ENCODE results near the gene GAS7.
"Not testable (repeated sequence)": the region's sequence is repeated elsewhere in the genome, so short reads cannot be mapped to it uniquely, and the experiment has no call there.

Gene GAS7

DNA sequence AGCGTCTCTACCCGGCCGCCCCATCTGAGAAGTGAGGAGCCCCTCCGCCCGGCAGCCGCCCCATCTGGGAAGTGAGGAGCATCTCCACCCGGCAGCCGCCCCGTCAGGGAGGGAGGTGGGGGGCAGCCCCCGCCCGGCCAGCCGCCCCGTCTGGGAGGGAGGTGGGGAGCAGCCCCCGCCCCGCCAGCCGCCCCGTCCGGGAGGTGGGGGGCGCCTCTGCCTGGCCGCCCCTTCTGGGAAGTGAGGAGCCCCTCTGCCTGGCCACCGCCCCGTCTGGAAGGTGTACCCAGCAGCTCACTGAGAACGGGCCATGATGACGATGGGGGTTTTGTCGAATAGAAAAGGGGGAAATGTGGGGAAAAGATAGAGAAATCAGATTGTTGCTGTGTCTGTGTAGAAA is 140.9 kb downstream of the GAS7 start:
- DNase-seq (ENCODE audit: low spot score in 2 of 2); H3K27ac Mint-ChIP-seq; H3K4me3 Mint-ChIP-seq; H3K36me3 Mint-ChIP-seq; H3K9me3 Mint-ChIP-seq; ATAC-seq: not testable (repeated sequence)
- H3K4me1 Mint-ChIP-seq, result peaks cover 16% of the 10 kb centered on the region

- H3K4me3 Mint-ChIP-seq, result no peak overlapping the region
Measured at GRCh38 chr17:10055262-10055975, 143.0 kb downstream of the GAS7 start.

DNA sequence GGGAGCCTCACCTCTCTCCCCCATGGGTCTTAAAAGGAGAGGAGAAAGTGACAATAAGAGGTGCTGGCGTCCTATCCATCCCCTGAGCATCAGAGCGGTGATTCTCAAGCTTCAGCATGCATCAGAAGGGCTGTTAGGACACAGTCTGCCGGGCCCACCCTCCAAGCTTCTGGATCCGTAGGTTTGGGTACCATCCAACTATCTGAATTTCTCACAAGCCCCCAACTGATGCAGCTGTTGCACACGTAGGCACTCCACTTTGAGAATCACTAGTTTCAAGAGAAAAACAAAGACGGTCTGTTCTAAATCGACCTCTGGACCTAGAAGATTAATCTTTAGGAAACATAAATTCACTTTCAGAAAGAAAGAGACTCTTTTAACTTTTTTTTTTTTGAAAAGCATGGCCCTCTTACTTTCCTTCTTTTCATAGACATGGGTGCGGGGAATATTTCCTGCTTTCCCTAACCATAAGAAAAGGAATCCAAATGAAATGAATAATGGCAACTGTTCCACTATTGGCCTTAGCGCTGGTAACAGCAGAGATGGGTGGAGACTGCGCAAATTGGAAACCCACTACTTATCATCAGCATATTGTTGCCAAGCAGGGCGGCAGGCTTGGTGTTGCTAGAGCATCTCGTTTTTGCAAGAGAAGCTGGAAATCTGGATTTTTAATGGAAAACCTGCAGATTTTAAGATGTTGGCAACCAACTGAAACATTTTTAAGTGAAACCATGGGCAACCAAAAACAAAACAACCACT is 144.4 kb downstream of the GAS7 start:
- Mint-ChIP-seq H3K4me1 (peaks cover 27% of the 10 kb centered on the region), H3K4me3 (no peak overlapping the region), H3K36me3 (no peaks in the 10 kb centered on the region), H3K9me3 (no peaks in the 10 kb centered on the region), H3K27ac (no peak overlapping the region)
- DNase-seq (ENCODE audit: low spot score in 2 of 2) (no peak), ATAC-seq (no peak)

More at GRCh38 chr17:10055262-10055975, 143.0 kb downstream of the GAS7 start:
- H3K4me1 Mint-ChIP-seq, result peaks cover 32% of the 10 kb centered on the region
- DNase-seq (ENCODE audit: low spot score in 2 of 2), result no peak
- no peaks in the 10 kb centered on the region for H3K9me3 Mint-ChIP-seq
- no peak for ATAC-seq
- H3K27ac Mint-ChIP-seq, result no peak overlapping the region
- no peaks in the 10 kb centered on the region for H3K36me3 Mint-ChIP-seq

DNA sequence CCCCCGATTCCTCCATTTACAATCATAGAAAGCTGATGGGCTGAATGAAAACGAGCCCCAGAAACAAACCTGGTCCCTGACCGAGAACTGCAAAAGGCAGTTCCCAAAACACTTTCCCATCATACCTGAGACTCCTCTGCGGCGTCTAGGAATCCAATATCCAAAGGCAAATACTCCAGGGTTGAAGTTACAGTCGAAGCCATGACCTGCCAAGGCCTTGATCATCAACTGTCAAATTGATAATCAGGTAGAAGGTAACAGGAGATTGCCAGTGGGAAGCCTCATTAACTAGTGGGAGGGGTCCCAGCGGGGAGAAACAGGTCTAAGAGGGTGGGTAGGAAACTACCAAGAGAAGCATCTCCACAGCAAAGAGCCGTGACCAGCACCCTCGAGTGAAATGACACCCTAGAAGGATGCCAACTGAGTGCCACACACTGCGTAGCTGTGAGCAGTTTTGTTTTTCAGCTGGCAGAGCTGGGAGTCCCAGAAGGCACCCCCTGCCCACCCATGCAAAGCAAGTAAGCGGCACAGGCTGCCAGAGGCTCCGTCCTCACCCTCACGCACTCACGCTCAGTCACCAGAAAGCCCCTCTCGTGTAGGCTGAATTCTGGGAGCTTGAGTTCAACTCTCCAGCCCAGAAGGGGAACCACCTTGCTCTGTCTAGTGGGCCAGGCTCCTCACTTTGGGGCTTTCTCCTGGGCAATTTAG is 146.1 kb downstream of the GAS7 start:
- peak overlapping the region; percentile 23 for H3K27ac Mint-ChIP-seq
- H3K4me1 Mint-ChIP-seq, result peaks cover 32% of the 10 kb centered on the region
- no peak for DNase-seq (ENCODE audit: low spot score in 2 of 2)
- no peaks in the 10 kb centered on the region for H3K9me3 Mint-ChIP-seq
- peak; percentile 55 for ATAC-seq
- no peaks in the 10 kb centered on the region for H3K36me3 Mint-ChIP-seq
- peak overlapping the region; percentile 20 for H3K4me3 Mint-ChIP-seq

DNA sequence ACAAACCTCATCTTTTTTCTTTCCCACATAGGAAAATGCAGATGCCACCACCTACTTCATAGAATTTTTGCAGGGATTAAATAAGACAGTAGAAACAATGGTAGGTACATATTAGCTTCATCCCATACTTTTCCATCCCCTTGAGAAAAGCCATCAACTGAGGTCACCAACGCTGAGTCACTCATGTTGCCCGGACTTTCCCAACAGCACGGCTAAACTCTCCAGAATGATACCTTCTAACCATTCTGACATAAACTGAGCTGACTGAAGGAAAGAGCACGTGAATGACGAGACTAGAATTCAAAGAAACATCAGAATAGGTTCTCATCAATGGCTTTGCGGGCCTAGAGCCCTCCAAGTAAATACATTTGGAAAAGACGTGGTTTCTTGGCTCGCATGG is 147.3 kb downstream of the GAS7 start:
- ATAC-seq, result peak; percentile 51
- H3K27ac Mint-ChIP-seq, result peak overlapping the region; percentile 79
- H3K9me3 Mint-ChIP-seq, result no peaks in the 10 kb centered on the region
- H3K4me3 Mint-ChIP-seq, result peak overlapping the region; percentile 32
- DNase-seq (ENCODE audit: low spot score in 2 of 2), result no peak
- H3K36me3 Mint-ChIP-seq, result no peaks in the 10 kb centered on the region
- H3K4me1 Mint-ChIP-seq, result peaks cover 43% of the 10 kb centered on the region

DNA sequence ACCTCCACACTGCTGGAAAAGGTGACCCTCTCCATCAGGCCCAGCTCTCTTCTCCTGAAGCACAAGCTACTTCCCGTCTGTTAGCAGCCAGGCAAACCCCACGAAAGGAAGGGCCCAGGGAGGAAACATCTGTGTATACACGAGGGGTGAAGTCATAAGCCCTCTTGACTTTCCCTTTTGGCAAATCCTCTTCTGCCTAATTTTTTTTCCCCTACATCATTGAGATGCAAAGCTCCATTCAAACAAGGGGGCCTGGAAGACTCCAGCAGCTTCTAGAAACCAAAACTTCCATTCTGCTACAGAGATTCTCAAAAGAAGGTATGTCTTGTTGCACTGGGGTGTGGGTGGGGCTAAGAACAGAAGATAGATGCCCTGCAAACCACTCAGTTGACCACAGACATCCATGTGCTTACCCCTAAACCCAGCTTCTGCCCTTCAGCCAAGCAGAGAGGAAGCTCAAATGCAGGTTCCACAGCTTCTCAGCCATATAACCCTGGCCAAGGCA is 147.8 kb downstream of the GAS7 start:
- ATAC-seq, result peak; percentile 53
- no peaks in the 10 kb centered on the region for H3K9me3 Mint-ChIP-seq
- peak overlapping the region; percentile 79 for H3K27ac Mint-ChIP-seq
- no peaks in the 10 kb centered on the region for H3K36me3 Mint-ChIP-seq
- H3K4me3 Mint-ChIP-seq, result peak overlapping the region; percentile 32
- DNase-seq (ENCODE audit: low spot score in 2 of 2), result no peak
- peaks cover 48% of the 10 kb centered on the region for H3K4me1 Mint-ChIP-seq

GRCh38 chr17:10048629-10049350 is 149.6 kb downstream of the GAS7 start:
- Mint-ChIP-seq H3K4me1 (peaks cover 48% of the 10 kb centered on the region), H3K9me3 (no peaks in the 10 kb centered on the region), H3K36me3 (no peaks in the 10 kb centered on the region), H3K4me3 (no peak overlapping the region), H3K27ac (no peak overlapping the region)
- no peak for DNase-seq (ENCODE audit: low spot score in 2 of 2)
- no peak for ATAC-seq

DNA sequence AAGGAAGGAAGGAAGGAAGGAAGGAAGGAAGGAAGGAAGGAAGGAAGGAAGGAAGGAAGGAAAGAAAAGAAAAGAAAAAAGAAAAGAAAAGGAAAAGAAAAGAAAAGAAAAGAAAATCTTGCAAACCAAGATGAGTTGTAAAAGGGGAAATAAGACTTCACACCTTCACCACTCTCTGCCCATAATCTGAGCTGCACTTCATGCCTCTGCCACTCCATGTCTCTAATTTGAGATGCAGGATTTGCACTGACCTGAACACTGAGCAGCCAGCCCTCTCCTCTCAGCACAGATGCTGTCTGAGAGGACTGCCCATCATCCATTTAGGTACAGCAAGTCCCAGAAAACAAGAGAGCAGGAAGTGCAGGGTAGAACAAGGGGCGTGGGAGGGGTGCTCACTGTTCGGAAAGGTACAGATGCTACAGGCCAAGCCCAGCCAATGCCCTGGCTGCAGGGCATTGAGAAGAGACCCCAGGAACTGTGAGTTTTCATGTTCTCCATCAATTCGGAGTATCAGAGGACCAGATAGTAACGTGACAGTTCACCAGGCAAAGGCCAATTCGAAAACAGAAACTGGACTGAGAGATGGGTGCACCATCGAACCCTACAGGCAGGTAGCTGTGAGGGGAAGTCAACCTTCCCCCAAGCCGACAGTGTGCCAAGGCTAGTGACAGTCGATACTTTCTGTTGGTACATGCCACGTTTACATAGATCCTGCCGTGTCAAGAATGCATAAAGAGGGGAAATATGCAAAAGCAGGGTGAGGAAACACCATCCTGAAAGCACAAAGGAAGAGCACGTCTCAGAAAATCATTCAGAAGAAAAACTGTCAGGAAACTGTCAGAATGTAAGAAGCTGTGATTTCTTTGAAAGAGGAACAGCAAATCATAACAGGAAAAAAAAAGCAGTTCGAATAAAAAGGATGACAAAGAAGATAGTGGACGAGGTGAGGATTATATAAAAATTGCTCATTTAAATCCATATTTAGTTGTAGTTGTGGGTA is 151.3 kb downstream of the GAS7 start:
- peaks cover 48% of the 10 kb centered on the region for H3K4me1 Mint-ChIP-seq
- peak overlapping the region; percentile 63 for H3K4me3 Mint-ChIP-seq
- H3K9me3 Mint-ChIP-seq, result no peaks in the 10 kb centered on the region
- H3K27ac Mint-ChIP-seq, result peak overlapping the region; percentile 70
- DNase-seq (ENCODE audit: low spot score in 2 of 2), result no peak
- H3K36me3 Mint-ChIP-seq, result no peaks in the 10 kb centered on the region
- peak; percentile 76 for ATAC-seq

DNA sequence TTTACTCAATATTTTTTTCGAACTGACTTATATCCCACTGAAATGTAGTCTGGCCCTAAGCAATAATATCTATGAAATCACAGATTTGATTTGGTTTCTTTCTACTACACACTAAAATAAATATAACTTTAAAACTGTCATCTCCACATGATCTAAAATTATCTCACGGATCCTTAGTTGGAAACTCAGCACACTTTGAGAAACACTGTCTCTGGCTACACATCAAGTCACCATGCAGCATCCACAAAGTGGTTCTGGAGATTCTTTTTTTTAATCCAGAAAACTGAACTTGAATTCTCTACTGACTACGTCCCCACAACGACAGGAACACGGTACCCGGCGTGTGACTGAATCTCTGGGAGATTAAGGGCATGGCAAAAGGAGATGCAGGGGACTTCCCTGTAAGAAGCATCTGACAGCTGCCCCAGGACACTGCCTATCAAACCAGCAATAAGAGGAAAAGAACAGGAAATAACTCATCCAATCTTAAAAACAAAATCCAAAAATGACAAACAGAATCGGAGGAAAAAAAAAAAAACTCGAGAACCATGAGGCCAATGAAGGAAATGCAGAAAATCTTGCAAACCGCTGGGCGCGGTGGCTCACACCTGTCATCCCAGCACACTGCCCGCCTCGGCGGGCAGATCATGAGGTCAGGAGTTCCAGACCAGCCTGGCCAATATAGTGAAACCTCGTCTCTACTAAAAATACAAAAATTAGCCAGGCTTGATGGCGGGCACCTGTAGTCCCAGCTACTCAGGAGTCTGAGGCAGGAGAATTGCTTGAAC is 152.3 kb downstream of the GAS7 start:
- ATAC-seq (no peak), DNase-seq (ENCODE audit: low spot score in 2 of 2) (no peak)
- H3K4me3 Mint-ChIP-seq, result peak overlapping the region; percentile 63
- H3K27ac Mint-ChIP-seq, result peak overlapping the region; percentile 70
- H3K36me3 Mint-ChIP-seq, result no peaks in the 10 kb centered on the region
- H3K9me3 Mint-ChIP-seq, result no peaks in the 10 kb centered on the region
- H3K4me1 Mint-ChIP-seq, result peaks cover 42% of the 10 kb centered on the region

- Mint-ChIP-seq H3K36me3 (no peaks in the 10 kb centered on the region), H3K4me1 (peaks cover 45% of the 10 kb centered on the region), H3K27ac (peak overlapping the region; percentile 62), H3K4me3 (no peak overlapping the region), H3K9me3 (no peaks in the 10 kb centered on the region)
- DNase-seq (ENCODE audit: low spot score in 2 of 2) (no peak), ATAC-seq (no peak)
Measured at GRCh38 chr17:10042589-10043244, 155.7 kb downstream of the GAS7 start.

GRCh38 chr17:10041916-10042588 is 156.4 kb downstream of the GAS7 start:
- no peak overlapping the region for H3K4me3 Mint-ChIP-seq
- DNase-seq (ENCODE audit: low spot score in 2 of 2) (no peak), ATAC-seq (peak; percentile 72)
- H3K4me1 Mint-ChIP-seq, result peaks cover 38% of the 10 kb centered on the region
- no peaks in the 10 kb centered on the region for H3K9me3 Mint-ChIP-seq
- H3K36me3 Mint-ChIP-seq, result no peaks in the 10 kb centered on the region
- H3K27ac Mint-ChIP-seq, result peak overlapping the region; percentile 62

DNA sequence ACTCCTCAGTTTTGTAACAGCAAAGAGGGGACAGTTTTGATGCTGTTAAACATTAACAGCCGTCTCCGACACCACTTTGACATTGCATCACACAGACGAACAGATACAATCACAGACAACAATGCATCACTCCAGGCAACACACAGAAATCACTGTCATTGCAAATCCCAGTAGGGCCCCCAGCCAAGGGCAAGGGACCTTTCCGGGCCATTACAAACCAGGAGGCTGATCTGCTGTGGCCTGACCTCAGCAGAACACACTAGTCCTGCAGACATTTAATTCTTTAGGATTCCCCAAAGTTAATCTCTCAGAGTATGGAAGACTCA is 157.2 kb downstream of the GAS7 start:
- ATAC-seq (no peak), DNase-seq (ENCODE audit: low spot score in 2 of 2) (no peak)
- H3K4me1 Mint-ChIP-seq, result peaks cover 31% of the 10 kb centered on the region
- H3K36me3 Mint-ChIP-seq, result no peaks in the 10 kb centered on the region
- no peaks in the 10 kb centered on the region for H3K9me3 Mint-ChIP-seq
- H3K4me3 Mint-ChIP-seq, result no peak overlapping the region
- H3K27ac Mint-ChIP-seq, result no peak overlapping the region
